NCI-H345 treated with DMSO at 0.1 percent for 48 hours (cell line): ENCODE measurements around the gene SH2D6.
"Not testable (repeated sequence)": the region's sequence is repeated elsewhere in the genome, so short reads cannot be mapped to it uniquely, and the experiment has no call there.

ENCODE experiments used
- DNase-seq: peaks from one replicate; lab custom pipeline; 2025; ENCODE audit not compliant: unreplicated experiment; lab: John Stamatoyannopoulos, UW

Gene SH2D6

DNA sequence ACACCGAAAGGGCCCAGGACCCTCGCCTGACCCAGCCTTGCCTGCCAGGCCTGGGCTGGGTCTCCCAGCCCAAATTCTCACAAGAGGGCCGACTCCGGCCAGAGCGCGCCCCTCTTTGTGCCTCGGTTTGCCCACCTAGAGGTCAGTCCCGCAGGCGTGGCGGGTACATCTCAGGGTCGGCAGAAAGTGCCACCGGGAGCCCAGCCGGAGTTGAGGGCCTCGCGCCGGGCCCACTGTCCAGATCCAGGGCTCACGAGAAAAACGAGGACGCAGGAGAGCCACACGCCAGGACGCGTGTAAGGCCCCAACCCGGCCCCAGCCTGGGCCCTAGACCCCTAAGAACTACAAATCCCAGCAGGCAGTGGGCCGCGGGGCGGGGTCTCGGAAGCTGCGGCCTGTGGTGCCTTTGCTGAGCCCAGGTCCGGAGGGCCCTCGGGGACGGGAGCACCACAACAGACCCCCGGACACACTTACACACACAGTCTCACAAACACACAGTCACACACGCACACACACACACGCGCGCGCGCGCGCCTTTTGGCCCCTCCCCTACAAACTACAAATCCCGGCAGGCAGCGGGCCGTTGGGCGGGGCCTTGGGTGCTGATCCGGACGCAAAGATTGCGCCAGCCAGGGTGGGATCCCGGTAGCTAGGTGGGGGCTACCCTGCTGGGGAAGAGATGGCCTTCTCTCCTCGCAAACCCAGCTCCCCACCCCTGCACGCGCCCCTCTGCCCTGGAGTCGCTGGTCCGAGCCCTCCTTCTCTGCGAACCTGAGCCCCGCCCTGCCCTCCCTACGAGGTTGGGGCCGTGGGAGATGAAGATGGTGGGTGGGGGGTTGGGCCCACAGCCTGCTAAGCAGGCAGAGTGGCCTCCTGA, at the start of gene SH2D6:
SH2D6 (plus strand) TSS at position 583 of the 877 bp plus-strand sequence. CDS start 10,752 bp downstream, outside the sequence.
- DNase-seq: peak; percentile 83

GRCh38 chr2:85368921-85369320, 49.6 kb upstream of the SH2D6 start:
- no peak for DNase-seq

GRCh38 chr2:85369500-85369899, 49.0 kb upstream of the SH2D6 start:
- no peak for DNase-seq

- DNase-seq: no peak
Observed at GRCh38 chr2:85371045-85371444, 47.5 kb upstream of the SH2D6 start.

- DNase-seq: no peak
Observed at GRCh38 chr2:85376291-85377065, 42.0 kb upstream of the SH2D6 start.

DNA sequence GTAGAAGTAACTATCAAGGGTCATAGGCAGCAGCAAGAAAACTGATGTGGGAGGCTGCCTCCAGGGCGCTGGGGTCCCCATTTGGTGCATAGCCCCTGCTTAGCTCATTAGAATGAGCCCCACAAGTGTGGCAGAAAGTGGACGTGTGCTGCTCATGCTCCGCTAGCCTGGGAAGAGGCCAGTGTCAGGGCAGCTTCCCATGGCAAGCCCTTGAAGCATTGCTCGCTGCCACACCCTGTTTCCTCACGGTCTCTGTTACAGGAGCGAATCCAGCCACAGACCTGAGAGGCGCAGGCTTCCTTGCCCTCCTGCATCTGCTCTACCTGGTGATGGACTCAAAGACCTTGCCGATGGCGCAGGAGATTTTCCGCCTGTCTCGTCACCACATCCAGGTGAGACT, 41.4 kb upstream of the SH2D6 start:
- DNase-seq: no peak

GRCh38 chr2:85378257-85378656, 40.3 kb upstream of the SH2D6 start:
- no peak for DNase-seq

GRCh38 chr2:85380048-85380447, 38.5 kb upstream of the SH2D6 start:
- DNase-seq: no peak

- DNase-seq: not testable (repeated sequence)
Observed at GRCh38 chr2:85383151-85383550, 35.4 kb upstream of the SH2D6 start.

- DNase-seq: no peak
Observed at GRCh38 chr2:85383850-85384249, 34.7 kb upstream of the SH2D6 start.

GRCh38 chr2:85385746-85386145, 32.8 kb upstream of the SH2D6 start:
- no peak for DNase-seq

DNA sequence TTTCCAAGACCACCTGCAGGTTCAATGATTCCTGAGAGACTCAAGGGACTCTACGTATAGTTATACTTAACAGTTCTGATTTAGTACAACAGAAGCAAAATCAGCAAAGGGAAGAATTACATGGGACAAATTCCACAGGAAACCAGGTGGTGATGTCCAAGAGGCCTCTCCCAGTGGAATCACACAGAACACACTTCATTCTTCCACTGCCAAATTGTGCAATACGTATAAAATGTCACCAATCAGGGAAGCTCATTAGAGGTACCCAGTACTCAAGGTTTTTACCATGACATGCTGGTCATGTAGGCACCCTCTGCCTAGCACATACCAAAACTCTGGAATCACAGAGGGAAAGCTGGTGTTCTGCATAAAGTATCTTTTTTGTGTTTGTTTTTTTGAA, 30.8 kb upstream of the SH2D6 start:
- no peak for DNase-seq

- DNase-seq: no peak
Observed at GRCh38 chr2:85388878-85389538, 29.5 kb upstream of the SH2D6 start.

GRCh38 chr2:85390941-85391669, 27.4 kb upstream of the SH2D6 start:
- no peak for DNase-seq

DNA sequence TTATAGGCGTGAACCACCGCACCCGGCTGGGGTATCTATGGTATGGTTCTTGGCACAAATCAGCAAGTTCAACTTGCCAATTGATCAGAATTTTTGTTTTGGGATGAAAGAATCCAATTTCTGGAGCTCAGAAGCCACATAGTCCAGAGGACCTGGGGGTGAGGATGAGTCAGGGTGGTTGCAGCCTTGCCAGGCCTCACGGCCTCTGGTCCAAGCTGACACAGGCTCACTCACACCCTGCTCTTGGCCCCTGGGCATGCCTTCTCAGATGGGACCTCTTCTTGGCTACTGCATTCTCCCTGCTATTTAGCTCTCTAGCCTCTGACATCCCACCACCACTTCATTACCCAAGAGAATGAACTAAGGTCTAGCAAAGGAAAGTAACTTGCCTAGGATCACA, 24.7 kb upstream of the SH2D6 start:
- DNase-seq: no peak

- DNase-seq: peak; percentile 81
Observed at GRCh38 chr2:85394261-85394681, 24.2 kb upstream of the SH2D6 start.

DNA sequence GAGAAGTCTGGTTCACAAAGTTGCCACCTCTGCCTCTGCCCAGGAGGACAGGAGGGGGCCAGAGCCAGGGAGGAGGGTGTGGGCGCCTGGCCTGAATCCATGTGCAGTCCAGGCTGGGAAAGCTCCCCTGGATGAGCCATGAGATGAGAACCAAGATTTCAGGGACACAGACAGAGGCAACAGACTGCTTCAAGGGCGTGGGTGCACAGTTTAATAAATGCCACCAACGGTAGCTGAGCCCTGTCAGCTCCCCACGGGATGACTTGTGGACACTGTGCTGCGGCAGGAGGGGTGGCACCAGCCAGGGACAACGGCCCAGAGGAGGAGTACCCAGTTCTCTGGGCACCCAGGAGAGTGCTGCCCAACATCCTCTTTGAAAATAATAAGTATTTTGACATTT, 23.5 kb upstream of the SH2D6 start:
- DNase-seq: no peak

GRCh38 chr2:85395912-85396475, 22.5 kb upstream of the SH2D6 start:
- no peak for DNase-seq

GRCh38 chr2:85396531-85397470, 21.7 kb upstream of the SH2D6 start:
- no peak for DNase-seq
